ENCODE results near the gene ST6GALNAC2.

- TF ChIP-seq POLR2A (IDR thresholded peaks at IDR 0.05), result no peak
- no peak for TF ChIP-seq CTCF (IDR thresholded peaks at IDR 0.05)
Observed at GRCh38 chr17:76584427-76585032, 1.1 kb downstream of the ST6GALNAC2 start.
